NCI-H1436 treated with DMSO at 0.1 percent for 48 hours (cell line): ENCODE results near the gene TRIP13.
"Not testable (repeated sequence)": the region's sequence is repeated elsewhere in the genome, so short reads cannot be mapped to it uniquely, and the experiment has no call there.

Experiments used
- DNase-seq: peaks from one replicate; lab custom pipeline; 2025; lab: John Stamatoyannopoulos, UW

TRIP13 gene

DNA sequence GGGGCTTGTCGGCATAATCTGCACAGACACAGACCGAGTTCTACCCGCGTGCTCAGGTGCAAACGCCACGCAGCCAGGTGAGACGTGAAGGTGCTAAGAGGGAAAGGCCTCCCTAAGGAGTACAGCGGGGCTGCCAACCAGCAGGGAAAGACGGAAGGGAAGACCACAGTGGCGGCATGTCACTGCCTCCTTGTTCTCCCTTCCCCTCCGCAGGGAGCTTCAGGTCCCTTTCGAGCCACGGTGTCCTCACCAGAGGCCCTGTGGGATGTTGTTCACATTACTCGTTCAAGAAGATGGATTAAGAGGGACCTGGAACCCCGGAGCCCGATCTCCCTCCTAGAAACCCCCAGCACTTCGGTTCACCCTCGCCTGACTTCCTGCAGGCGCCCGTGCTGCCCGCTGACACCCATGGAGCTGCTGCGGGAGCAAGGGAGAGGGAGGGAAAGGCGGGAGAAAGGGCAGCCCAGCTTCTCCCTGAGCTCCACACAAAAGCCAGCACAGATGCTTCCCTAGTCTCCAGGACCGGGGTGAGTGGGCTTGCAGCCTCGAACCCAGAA, 769 bp upstream of the TRIP13 start:
- DNase-seq: no peak

- no peak for DNase-seq
Observed at GRCh38 chr5:893137-893506, 438 bp downstream of the TRIP13 start.

DNA sequence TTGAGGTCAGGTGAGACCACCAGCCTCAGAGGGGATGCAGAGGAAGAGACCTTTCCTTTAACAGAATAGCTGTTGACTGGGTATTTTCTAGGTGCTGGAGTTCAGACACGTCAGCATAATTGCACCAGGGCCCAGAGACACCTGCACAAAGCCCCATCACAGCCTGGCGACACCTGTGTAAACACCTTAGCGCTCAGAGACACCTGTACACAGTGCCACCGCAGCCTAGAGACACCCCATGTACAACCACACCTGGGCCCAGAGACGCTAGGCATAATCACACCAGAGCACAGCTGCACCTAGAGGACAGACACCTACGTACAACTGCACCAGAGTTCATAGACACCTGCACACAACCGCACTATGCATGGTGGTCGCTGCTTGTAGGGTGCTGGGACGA, 1.0 kb downstream of the TRIP13 start:
- DNase-seq: no peak

- DNase-seq: no peak
Observed at GRCh38 chr5:900781-901180, 8.1 kb downstream of the TRIP13 start.

- no peak for DNase-seq
Observed at GRCh38 chr5:902129-902916, 9.6 kb downstream of the TRIP13 start.

DNA sequence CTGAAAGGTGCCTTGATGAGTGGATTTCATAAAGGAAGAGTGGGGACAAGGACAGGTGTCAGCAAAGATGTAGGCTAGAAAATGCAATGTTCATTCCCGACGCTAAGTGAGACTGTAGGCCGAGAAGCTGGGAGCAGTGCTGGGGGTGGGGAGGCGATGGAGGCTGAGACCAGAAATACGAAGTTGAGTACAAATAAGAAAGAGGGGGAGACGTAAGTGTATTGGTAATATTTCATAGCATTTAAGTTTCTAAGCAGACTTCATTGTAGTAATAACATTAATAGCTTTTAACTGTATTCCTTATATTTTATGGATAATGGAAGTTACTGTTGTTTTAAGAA, 11.0 kb downstream of the TRIP13 start:
- DNase-seq: no peak

DNA sequence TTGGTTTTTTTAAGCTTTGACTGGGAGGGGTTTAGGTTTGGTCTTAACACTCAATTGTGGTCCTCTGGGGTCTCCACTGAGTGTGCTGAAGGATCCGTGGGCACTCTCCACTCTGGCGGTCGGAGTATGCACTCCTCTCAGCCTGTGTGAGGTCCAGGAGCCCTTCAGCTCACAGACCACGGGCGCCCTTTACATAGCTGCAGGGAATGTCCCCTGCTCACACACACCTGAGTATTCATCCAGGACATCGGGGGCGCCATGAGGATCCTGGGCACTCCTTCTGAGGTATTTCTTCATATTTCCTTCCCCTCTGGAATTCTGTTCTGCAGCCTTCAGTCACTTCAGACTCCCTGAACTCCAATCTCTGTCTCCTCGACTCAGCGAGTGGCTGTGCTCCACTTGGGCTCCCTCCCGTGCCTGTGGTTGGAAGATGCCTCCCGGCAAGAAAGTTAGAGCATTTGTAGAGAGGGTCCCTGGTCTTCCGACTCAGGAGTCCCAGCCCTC, 12.5 kb downstream of the TRIP13 start:
- no peak for DNase-seq

- DNase-seq: no peak
Observed at GRCh38 chr5:907366-907910, 14.8 kb downstream of the TRIP13 start.

GRCh38 chr5:908172-908571, 15.5 kb downstream of the TRIP13 start:
- no peak for DNase-seq

- DNase-seq: no peak
Observed at GRCh38 chr5:909086-909485, 16.4 kb downstream of the TRIP13 start.

DNA sequence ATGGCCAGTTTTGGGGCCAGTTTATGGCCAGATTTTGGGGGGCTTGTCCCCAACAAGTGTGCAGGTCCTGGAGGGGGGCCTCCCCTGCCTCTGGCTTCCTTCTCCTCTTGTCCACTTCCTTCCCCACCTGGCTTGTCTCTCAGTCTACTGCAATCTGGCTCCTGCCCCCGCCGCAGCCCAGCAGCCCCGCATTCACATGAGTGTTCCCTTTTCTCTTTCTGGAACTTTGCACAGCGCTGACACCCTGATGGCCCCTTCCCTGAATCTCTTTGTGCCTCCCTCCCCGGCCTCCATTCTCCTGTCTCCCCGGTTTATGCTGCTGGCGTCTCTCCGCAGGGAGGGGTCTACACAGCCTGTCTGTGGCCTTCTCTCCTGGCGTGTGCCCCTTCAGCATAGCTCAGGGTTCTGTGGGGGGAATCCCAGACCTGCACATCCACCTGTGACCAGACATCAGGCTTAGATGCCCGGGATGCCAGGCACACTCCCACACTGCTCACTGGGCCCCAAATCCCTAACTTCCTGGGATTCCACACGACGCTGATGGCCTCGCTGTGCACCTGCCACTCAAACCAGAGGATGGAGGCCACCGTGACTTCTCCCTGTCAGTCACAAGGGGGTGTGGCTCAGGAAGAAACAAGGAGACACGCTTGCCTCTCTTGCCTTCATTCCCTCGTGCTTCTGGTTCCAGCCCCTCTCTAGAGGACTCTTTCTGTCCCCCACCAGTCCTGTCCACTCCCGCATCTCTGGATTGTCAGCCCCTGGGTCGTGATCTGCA, 17.5 kb downstream of the TRIP13 start:
- DNase-seq: no peak

DNA sequence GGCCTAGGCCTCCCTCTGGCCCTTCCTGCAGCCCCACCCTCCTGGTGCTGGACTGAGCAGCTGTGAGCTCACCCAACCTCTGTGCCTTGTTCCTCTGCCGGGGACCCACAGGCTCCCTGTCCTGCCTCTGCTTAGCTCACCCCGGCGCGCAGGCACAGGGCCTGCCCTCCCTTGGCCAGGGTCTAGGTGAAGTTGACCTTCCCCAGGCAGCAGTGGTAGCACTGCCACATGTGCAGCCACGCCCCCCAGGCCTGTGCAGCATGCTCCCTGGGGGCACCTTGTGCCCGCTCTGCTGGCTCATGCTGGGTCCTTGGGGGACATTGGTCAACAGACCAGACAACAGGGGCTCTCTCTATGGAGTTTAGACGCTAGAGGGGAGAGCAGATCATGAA, 18.1 kb downstream of the TRIP13 start:
- no peak for DNase-seq

DNA sequence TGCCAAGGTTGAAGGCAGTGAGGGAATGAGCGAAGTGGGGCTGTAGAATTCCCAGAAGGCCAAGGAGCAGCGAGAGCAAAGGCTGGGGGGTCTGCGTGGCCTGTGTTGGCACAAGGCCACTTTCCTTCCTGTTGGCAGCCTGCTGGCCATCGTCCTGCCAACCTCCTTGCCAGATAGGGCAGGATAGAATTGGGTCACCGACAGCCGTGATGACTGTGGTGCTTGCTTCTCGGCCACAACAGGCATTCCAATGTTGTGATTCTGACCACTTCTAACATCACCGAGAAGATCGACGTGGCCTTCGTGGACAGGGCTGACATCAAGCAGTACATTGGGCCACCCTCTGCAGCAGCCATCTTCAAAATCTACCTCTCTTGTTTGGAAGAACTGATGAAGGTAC, 18.9 kb downstream of the TRIP13 start:
- DNase-seq: no peak

DNA sequence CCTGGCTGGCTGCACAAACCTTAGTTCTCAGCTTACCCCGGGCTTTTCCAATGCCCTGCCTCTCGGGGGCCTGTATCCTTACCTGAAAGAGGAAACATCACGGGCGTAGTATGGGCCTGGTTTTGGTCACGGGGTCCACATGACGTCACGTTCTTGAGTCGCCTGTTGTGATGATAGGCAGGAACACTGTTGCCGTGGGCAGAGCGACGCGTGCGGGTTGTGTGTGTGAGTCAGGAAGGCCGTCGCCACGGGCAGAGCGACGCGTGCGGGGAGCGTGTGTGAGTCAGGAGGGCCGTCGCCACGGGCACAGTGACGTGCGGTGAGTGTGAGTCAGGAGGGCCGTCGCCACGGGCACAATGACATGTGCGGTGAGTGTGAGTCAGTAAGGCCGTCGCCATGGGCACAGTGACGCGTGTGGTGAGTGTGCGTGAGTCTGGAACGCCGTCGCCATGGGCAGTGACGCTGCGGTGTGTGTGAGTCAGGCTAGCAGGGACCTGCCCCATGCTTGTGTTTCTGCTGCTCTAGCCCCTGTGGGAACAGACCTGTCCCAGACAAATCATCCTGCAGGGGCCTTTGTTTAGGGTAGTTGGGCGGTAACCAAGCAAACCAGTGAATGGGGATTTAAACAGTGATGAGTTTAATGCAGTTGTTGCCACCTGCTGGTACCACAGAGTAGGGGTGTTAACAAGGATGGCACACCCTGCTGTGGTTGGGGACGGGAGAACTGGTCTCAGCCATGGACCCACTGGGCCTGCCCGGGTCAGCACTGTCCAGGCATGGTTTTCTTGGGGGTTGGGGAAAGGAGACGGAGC, 19.8 kb downstream of the TRIP13 start:
- DNase-seq: no peak

DNA sequence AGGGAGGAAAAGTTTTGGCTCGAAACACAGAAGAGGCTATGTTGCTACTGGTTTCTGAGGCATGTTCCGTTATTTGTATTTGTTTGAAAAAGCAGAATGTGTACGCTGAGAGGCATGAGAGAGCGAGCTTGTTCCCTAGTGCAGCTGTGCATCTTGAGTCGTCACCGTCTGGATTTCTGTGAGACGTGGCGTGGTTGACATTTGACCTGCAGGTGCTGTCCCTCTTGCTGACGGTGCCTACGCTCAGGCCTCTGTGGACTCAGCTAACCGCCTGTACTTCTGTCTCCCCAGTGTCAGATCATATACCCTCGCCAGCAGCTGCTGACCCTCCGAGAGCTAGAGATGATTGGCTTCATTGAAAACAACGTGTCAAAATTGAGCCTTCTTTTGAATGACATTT, 21.5 kb downstream of the TRIP13 start:
- DNase-seq: no peak

- DNase-seq: no peak
Observed at GRCh38 chr5:914612-915011, 21.9 kb downstream of the TRIP13 start.

- DNase-seq: not testable (repeated sequence)
Observed at GRCh38 chr5:915346-915745, 22.7 kb downstream of the TRIP13 start.

DNA sequence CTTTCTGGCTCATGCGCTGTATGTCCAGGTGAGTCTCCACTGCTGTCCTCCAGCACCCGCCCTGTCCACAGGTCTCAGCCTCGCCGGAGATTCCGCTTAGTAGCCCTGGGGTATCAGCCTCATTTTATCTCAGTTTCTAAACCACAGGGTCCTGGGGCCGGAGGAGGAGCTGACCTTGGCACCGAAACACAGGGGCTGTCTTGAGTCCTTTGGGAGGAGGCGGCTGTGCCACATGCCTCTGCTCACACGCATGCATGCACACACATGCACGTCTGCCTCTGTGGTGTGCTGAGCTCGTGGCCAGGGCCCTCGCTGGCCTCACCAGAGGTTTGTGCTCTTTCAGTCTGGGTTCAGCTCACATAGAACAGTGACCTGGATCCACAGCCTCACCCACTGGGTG, 23.3 kb downstream of the TRIP13 start:
- DNase-seq: no peak

DNA sequence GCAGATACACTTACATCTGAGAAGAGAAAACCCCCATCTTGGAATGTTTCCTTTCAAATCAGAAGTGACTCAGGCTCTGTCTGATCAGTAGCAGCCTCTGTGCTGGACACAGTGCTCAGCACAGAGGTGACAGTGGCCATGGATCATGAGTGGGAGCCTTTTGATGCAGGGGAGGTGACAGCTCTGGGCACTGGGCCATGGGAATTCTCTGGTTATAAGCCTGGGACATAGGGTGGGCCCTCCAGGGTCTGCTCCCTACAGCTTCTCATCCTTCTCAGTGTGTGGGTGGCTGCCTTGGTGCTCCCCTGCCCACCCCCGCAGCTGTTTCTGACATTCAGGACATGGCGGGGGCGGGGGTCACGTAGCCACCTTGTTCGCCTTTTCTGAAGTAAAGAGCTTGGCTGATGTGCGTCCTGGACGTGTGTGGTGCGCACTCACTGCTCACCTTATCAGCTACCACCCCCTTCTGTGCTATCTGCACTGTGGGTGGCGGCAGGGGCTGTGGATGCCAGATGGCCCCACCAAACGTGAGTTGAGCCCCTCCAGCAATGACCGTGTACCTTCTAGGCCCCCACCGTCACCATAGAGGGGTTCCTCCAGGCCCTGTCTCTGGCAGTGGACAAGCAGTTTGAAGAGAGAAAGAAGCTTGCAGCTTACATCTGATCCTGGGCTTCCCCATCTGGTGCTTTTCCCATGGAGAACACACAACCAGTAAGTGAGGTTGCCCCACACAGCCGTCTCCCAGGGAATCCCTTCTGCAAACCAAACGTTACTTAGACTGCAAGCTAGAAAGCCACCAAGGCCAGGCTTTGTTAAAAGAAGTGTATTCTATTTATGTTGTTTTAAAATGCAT, 24.0 kb downstream of the TRIP13 start:
- DNase-seq: no peak

DNA sequence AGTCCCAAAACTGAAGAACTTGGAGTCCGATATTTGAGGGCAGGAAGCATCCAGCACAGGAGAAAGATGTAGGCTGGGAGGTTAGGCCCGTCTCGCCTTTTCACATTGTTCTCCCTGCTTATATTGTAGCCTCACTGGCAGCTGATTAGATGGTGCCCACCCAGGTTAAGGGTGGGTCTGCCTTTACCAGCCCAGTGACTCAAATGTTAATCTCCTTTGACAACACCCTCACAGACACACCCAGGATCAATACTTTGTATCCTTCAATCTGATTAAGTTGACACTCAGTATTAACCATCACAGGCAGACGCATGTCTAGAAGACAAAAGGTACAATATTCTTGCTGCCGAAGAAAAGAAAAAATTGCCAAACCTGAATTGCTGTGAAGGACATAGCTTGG, 26.0 kb downstream of the TRIP13 start:
- not testable (repeated sequence) for DNase-seq

- no peak for DNase-seq
Observed at GRCh38 chr5:919356-920000, 26.8 kb downstream of the TRIP13 start.
